ENCODE data around the gene JADE2. TPM values are rescaled to one million over a fixed set of nuclear protein-coding genes. Genes with fewer than 3 reads are reported as not detected.
A peak's percentile ranks its signal among the peaks of the same experiment; 100 is the strongest.

JADE2 gene
- total and polyA plus RNA-seq, 2 of the 8 experiments (the other 6 are each of a cell fraction or from before 2014, with no cell fraction given), result 19.2 to 55.8 TPM

GRCh38 chr5:134504629-134505300 is 20.7 kb upstream of the JADE2 start:
- Histone ChIP-seq H3K4me3 (ENCODE audit: extremely low read depth in 1 of 4, insufficient read depth in 2 of 4, low read depth in 3 of 4, low read length in 4 of 4) (no peak overlapping the region), H3K4me2 (ENCODE audit: insufficient read depth in 1 of 2, low read depth in 2 of 2, low read length in 2 of 2) (no peak overlapping the region), H2BK12ac (ENCODE audit: low read depth, low read length) (peak overlapping the region; percentile 60; the same call in 1 of the 2 replicates), H3K4ac (replicated peaks; ENCODE audit: insufficient read length, low read depth, low read length) (no peak overlapping the region), H3K27ac (ENCODE audit: low read depth, low read length) (no peak overlapping the region), H3K27me3 (replicated peaks in 1 of 4; ENCODE audit: control insufficient read depth in 3 of 4, extremely low read depth in 1 of 4, insufficient read depth in 3 of 4, low read length in 3 of 4) (no peaks in the 10 kb centered on the region), H4K5ac (ENCODE audit: insufficient read length, low read depth, low read length) (no peak overlapping the region), H3K9me3 (ENCODE audit: insufficient read depth in 2 of 2, low read depth in 1 of 2, low read length in 1 of 2) (no peaks in the 10 kb centered on the region), H3K56ac (replicated peaks; ENCODE audit: insufficient read length, low read depth, low read length) (no peak overlapping the region), H3K23me2 (ENCODE audit: low read depth, low read length) (no peaks in the 10 kb centered on the region), H3K18ac (ENCODE audit: extremely low read depth, low read length) (0 out of 2 replicates have a peak overlapping the region, but pooled peaks have one; percentile 9), H2AFZ (ENCODE audit: low read length) (no peak overlapping the region), H3K23ac (ENCODE audit: insufficient read length) (no peak overlapping the region), H4K8ac (ENCODE audit: extremely low read depth, insufficient read depth, low read length) (no peak overlapping the region), H2BK15ac (ENCODE audit: low read length) (peak overlapping the region; percentile 65; the same call in 1 of the 2 replicates), H4K91ac (replicated peaks; ENCODE audit: insufficient read length, low read length) (peak overlapping the region; percentile 25), H4K20me1 (replicated peaks in 1 of 2; ENCODE audit: control insufficient read depth in 1 of 2, insufficient read depth in 2 of 2, low read length in 2 of 2) (no peaks in the 10 kb centered on the region), H2BK5ac (ENCODE audit: low read depth, low read length) (peak overlapping the region; percentile 85; the same call in 1 of the 2 replicates), H2BK120ac (replicated peaks; ENCODE audit: low read depth, low read length) (no peak overlapping the region), H3K14ac (ENCODE audit: insufficient read length) (no peak overlapping the region), H3K36me3 (ENCODE audit: control insufficient read depth in 2 of 4, insufficient read depth in 4 of 4, low read length in 3 of 4) (no peaks in the 10 kb centered on the region), H3K4me1 (replicated peaks in 1 of 4; ENCODE audit: control insufficient read depth in 3 of 4, insufficient read depth in 4 of 4, low read length in 3 of 4) (peaks cover 3 to 19% (median 16%) of the 10 kb centered on the region in 4 experiments; a peak in 6 of 7 replicates), H3K79me1 (ENCODE audit: low read depth, low read length) (no peaks in the 10 kb centered on the region; the same call in 1 of the 2 replicates), H3K79me2 (ENCODE audit: control insufficient read depth in 1 of 2, insufficient read depth in 2 of 2, low read length in 2 of 2) (no peaks in the 10 kb centered on the region), H2BK20ac (ENCODE audit: low read length) (peak overlapping the region; percentile 17; the same call in 1 of the 2 replicates), H2AK5ac (ENCODE audit: low read depth, low read length) (no peak overlapping the region; the same call in 1 of the 2 replicates), H3K9ac (replicated peaks in 1 of 4; ENCODE audit: extremely low read depth in 1 of 4, low read depth in 3 of 4, low read length in 3 of 4) (no peak overlapping the region)
- ChIA-PET CTCF (ENCODE audit: partially characterized antibody) (interaction anchor here (0.7 to 2.0 kb wide), 4 partner anchors 10 to 82 kb away, joined by 3 to 14 read pairs (median 4); no protein-coding TSS in a partner anchor), POLR2A (ENCODE audit: partially characterized antibody) (interaction anchor here (3.3 kb wide), 1 partner anchor 38 kb away, joined by 24 read pairs; no protein-coding TSS in a partner anchor)
- WGBS, 2 experiments (ENCODE audit: extremely low coverage in 1 of 2, insufficient coverage in 1 of 2, insufficient read length in 1 of 2, insufficient replicate concordance in 2 of 2, low coverage in 1 of 2, low lambda C conversion rate in 2 of 2, missing lambda C conversion rate in 1 of 2), result 89% methylated on average over 12 of the region's 12 CpGs; no CpG with 5 or more reads in 1 of the 2 experiments
- FAIRE-seq, result no peak
- TF ChIP-seq CTCF (IDR thresholded peaks at IDR 0.05; ENCODE audit: control extremely low read depth in 1 of 3, insufficient read depth in 1 of 3, low read depth in 1 of 3, low read length in 3 of 3) (no peak), HDAC2 (IDR thresholded peaks at IDR 0.05; ENCODE audit: borderline replicate concordance in 1 of 2, low read depth in 2 of 2, low read length in 2 of 2) (no peak), SP1 (IDR thresholded peaks at IDR 0.05; ENCODE audit: low read depth, low read length) (no peak), NANOG (IDR thresholded peaks at IDR 0.05; ENCODE audit: insufficient read depth, low read depth, low read length, poor library complexity, severe bottlenecking) (no peak), NRF1 (IDR thresholded peaks at IDR 0.05; ENCODE audit: low read depth, low read length) (no peak), BCL11A (IDR thresholded peaks at IDR 0.05; ENCODE audit: low read depth in 2 of 2, low read length in 2 of 2) (no peak), POLR2AphosphoS5 (IDR thresholded peaks at IDR 0.05; ENCODE audit: low read depth, low read length) (no peak), SRF (IDR thresholded peaks at IDR 0.05; ENCODE audit: low read depth, low read length) (no peak)
- no peak for DNase-seq (ENCODE audit: low read depth in 1 of 2, low spot score in 2 of 2)

All from H1 (cell line).